Measurements from ENCODE around the gene LHX3.

The LHX3 gene

DNA sequence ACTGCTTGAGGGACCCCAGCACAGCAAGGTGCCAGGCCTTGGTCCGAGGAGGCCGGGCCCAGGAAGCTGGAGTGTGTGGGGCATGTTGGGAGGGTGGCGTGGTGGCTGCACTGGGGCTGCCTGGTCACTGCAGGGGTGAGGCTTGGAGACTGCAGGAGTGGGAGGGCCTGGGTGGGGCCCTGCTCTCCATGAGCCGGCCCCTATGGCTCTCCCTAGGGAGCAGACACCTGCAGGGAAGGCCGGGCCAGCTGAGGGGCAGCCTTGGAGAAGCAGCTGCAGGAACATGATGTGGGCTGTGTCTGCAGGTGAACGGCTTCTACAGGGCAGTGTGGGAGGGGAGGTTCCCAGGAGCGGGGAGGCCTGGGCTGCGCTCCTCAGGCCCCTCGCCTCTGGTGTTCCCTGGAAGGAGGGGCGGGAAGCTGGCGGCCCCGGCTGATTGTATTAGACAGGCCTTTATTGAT, 44.5 kb downstream of the LHX3 start:
- H3K4me1 ChIP-seq (ENCODE audit: control insufficient read depth, insufficient read depth, low read length), result no peaks in the 10 kb centered on the region
- no peaks in the 10 kb centered on the region for H3K9me3 ChIP-seq (ENCODE audit: control insufficient read depth, insufficient read depth, low read depth, low read length)
- no peaks in the 10 kb centered on the region for H3K36me3 ChIP-seq (ENCODE audit: control insufficient read depth in 2 of 2, insufficient read depth in 1 of 2, low read length in 2 of 2)
- no peak overlapping the region for H3K4me3 ChIP-seq (ENCODE audit: low read depth, low read length)
- CTCF ChIA-PET, result interaction anchor here (0.8 to 4.7 kb wide), 2 partner anchors 10 to 38 kb away, joined by 3 to 31 read pairs; no protein-coding TSS in a partner anchor
- no peak overlapping the region for H3K27ac ChIP-seq (ENCODE audit: extremely low read depth, low read depth, low read length)
- POLR2A ChIA-PET, result interaction anchor here (0.7 kb wide), 1 partner anchor 15 kb away, joined by 3 read pairs; no protein-coding TSS in a partner anchor
- TF ChIP-seq ZNF792 (tag by site-specific recombination; IDR thresholded peaks at IDR 0.05), result no peak
- no peak for TF ChIP-seq ZNF157 (tag by site-specific recombination; IDR thresholded peaks at IDR 0.05)
- TF ChIP-seq, protein P1, sequence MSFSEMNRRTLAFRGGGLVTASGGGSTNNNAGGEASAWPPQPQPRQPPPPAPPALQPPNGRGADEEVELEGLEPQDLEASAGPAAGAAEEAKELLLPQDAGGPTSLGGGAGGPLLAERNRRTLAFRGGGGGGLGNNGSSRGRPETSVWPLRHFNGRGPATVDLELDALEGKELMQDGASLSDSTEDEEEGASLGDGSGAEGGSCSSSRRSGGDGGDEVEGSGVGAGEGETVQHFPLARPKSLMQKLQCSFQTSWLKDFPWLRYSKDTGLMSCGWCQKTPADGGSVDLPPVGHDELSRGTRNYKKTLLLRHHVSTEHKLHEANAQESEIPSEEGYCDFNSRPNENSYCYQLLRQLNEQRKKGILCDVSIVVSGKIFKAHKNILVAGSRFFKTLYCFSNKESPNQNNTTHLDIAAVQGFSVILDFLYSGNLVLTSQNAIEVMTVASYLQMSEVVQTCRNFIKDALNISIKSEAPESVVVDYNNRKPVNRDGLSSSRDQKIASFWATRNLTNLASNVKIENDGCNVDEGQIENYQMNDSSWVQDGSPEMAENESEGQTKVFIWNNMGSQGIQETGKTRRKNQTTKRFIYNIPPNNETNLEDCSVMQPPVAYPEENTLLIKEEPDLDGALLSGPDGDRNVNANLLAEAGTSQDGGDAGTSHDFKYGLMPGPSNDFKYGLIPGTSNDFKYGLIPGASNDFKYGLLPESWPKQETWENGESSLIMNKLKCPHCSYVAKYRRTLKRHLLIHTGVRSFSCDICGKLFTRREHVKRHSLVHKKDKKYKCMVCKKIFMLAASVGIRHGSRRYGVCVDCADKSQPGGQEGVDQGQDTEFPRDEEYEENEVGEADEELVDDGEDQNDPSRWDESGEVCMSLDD (tag by site-specific recombination; IDR thresholded peaks at IDR 0.05), result no peak
- no peak for TF ChIP-seq WT1 (tag by site-specific recombination; IDR thresholded peaks at IDR 0.05)
- TF ChIP-seq ZIC2 (tag by site-specific recombination; IDR thresholded peaks at IDR 0.05), result peak; percentile 99
- TF ChIP-seq, protein P2, sequence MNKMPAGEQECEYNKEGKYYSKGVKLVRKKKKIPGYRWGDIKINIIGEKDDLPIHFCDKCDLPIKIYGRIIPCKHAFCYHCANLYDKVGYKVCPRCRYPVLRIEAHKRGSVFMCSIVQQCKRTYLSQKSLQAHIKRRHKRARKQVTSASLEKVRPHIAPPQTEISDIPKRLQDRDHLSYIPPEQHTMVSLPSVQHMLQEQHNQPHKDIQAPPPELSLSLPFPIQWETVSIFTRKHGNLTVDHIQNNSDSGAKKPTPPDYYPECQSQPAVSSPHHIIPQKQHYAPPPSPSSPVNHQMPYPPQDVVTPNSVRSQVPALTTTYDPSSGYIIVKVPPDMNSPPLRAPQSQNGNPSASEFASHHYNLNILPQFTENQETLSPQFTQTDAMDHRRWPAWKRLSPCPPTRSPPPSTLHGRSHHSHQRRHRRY (tag by site-specific recombination; IDR thresholded peaks at IDR 0.05), result no peak
- TF ChIP-seq ZNF510 (tag by site-specific recombination; IDR thresholded peaks at IDR 0.05; ENCODE audit: insufficient replicate concordance), result no peak
- peak; percentile 72; the same call in 1 of the 2 replicates for TF ChIP-seq ZNF423 (tag by site-specific recombination; IDR thresholded peaks at IDR 0.05)
- peak; percentile 80 for TF ChIP-seq GLIS2 (tag by site-specific recombination; IDR thresholded peaks at IDR 0.05)
- TF ChIP-seq ZNF555 (tag by site-specific recombination; conservative IDR thresholded peaks at IDR 0.05), result no peak
- TF ChIP-seq GLIS1 (tag by site-specific recombination; IDR thresholded peaks at IDR 0.05), result peak; percentile 85
- TF ChIP-seq ZBTB48 (tag by site-specific recombination; IDR thresholded peaks at IDR 0.05), result peak; percentile 50; the same call in 1 of the 2 replicates
- peak; percentile 77 for TF ChIP-seq KLF17 (tag by site-specific recombination; IDR thresholded peaks at IDR 0.05)
- TF ChIP-seq ZSCAN23 (tag by site-specific recombination; IDR thresholded peaks at IDR 0.05), result no peak
- TF ChIP-seq ZNF146 (tag by site-specific recombination; IDR thresholded peaks at IDR 0.05), result no peak
- TF ChIP-seq ZNF311 (tag by site-specific recombination; IDR thresholded peaks at IDR 0.05; ENCODE audit: borderline replicate concordance), result no peak
- no peak for TF ChIP-seq INSM2 (tag by site-specific recombination; IDR thresholded peaks at IDR 0.05)
- TF ChIP-seq HOXC10 (CRISPR knock-in tag; IDR thresholded peaks at IDR 0.05), result no peak
- TF ChIP-seq KLF1 (tag by site-specific recombination; IDR thresholded peaks at IDR 0.05), result peak; percentile 53
- no peak for TF ChIP-seq ZNF16 (tag by site-specific recombination; IDR thresholded peaks at IDR 0.05; ENCODE audit: low read depth)
- peak; percentile 47 for TF ChIP-seq PATZ1 (tag by site-specific recombination; IDR thresholded peaks at IDR 0.05)
- no peak for TF ChIP-seq REPIN1 (tag by site-specific recombination; IDR thresholded peaks at IDR 0.05; ENCODE audit: low read depth)
- peak; percentile 85 for TF ChIP-seq EGR2 (tag by site-specific recombination; IDR thresholded peaks at IDR 0.05; ENCODE audit: low read depth)
- TF ChIP-seq, protein P3, sequence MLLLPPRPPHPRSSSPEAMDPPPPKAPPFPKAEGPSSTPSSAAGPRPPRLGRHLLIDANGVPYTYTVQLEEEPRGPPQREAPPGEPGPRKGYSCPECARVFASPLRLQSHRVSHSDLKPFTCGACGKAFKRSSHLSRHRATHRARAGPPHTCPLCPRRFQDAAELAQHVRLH (tag by site-specific recombination; IDR thresholded peaks at IDR 0.05), result no peak
- peak; percentile 59; the same call in 1 of the 2 replicates for TF ChIP-seq ZFP69B (tag by site-specific recombination; IDR thresholded peaks at IDR 0.05)
- no peak for TF ChIP-seq ZNF514 (tag by site-specific recombination; IDR thresholded peaks at IDR 0.05)
- peak; percentile 40; the same call in 1 of the 2 replicates for TF ChIP-seq ZNF692 (tag by site-specific recombination; IDR thresholded peaks at IDR 0.05)
- no peak for TF ChIP-seq ZNF23 (tag by site-specific recombination; IDR thresholded peaks at IDR 0.05; ENCODE audit: borderline replicate concordance)
- TF ChIP-seq SP7 (tag by site-specific recombination; IDR thresholded peaks at IDR 0.05), result peak; percentile 69
